ENCODE data around the gene CLDN34.

DNA sequence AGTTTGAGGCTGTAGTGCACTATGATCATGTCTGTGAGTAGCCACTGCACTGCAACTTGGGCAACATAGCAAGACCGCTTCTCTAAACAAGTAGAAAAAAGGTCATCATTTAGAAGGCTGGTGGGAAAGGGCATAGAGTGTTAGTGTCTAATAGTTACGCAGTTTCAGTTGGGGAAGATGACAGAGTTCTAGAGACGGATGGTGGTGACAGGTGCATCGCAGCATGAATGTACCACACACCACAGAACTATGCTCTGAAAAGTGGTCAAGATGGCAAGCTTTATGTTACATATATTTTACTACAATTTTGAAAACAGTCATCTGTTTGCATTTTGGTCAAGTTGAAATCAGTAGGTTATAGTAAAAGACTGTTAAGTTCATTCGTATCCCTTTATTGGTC is 23.7 kb upstream of the CLDN34 start:
- TF ChIP-seq, protein P1, sequence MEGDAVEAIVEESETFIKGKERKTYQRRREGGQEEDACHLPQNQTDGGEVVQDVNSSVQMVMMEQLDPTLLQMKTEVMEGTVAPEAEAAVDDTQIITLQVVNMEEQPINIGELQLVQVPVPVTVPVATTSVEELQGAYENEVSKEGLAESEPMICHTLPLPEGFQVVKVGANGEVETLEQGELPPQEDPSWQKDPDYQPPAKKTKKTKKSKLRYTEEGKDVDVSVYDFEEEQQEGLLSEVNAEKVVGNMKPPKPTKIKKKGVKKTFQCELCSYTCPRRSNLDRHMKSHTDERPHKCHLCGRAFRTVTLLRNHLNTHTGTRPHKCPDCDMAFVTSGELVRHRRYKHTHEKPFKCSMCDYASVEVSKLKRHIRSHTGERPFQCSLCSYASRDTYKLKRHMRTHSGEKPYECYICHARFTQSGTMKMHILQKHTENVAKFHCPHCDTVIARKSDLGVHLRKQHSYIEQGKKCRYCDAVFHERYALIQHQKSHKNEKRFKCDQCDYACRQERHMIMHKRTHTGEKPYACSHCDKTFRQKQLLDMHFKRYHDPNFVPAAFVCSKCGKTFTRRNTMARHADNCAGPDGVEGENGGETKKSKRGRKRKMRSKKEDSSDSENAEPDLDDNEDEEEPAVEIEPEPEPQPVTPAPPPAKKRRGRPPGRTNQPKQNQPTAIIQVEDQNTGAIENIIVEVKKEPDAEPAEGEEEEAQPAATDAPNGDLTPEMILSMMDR (IDR thresholded peaks at IDR 0.05; ENCODE audit: low read depth, low read length) = no peak
- TF ChIP-seq EZH2phosphoT487 (IDR thresholded peaks at IDR 0.05; ENCODE audit: low read depth) = no peak
